GM12872 (cell line): ENCODE data around the gene GJB1.

Experiments
- TF ChIP-seq, protein P1 (sequence below): IDR thresholded peaks from 3 replicates; pipeline ENCODE4 v1.5.1; 2011; ENCODE audit warnings: low read depth, mild to moderate bottlenecking, low read length, moderate library complexity; ENCODE audit not compliant: insufficient read depth

The GJB1 gene

DNA sequence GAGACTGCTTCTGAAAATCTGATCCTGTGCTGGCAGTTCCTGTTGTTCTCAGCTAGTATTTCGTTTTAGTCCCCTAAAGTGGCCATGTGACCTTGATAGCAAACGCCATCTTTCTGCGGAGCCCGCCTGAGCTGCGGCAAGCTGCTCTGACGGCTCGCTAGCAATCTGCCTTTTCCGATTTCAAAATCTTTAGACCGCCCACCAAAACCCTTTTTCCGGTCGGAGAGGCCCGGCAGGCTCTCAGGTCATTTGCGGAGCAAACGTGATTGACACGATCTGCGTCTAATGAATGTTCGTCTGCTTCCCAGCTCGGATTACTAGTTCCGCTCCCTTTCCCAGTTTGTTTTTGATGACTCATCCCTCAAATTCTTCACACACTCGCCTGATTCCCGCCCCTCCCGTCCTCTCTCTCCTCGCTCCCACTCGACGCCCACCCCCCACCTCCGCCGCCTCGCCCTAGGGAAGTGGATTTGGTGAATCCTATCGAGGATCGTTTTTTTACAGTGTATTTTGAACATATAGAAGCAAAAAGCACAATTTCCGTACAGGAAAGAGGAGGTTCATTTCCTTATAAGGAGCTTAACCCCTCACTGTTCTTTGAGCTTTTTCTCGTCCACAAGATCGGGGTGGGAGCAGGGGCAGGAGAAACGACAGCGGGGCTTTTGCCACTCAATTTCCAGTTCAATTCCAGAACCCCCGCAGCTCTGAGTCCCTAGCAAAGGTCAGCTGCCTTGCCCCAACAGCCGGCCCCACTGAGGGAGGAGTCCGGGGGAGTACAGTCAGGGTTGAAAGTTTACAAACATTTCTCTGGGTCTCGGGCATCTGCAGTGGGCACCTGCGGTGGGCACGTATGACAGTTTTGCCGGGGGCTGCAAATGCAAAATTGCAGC is 40.9 kb upstream of the GJB1 start:
- TF ChIP-seq, protein P1, sequence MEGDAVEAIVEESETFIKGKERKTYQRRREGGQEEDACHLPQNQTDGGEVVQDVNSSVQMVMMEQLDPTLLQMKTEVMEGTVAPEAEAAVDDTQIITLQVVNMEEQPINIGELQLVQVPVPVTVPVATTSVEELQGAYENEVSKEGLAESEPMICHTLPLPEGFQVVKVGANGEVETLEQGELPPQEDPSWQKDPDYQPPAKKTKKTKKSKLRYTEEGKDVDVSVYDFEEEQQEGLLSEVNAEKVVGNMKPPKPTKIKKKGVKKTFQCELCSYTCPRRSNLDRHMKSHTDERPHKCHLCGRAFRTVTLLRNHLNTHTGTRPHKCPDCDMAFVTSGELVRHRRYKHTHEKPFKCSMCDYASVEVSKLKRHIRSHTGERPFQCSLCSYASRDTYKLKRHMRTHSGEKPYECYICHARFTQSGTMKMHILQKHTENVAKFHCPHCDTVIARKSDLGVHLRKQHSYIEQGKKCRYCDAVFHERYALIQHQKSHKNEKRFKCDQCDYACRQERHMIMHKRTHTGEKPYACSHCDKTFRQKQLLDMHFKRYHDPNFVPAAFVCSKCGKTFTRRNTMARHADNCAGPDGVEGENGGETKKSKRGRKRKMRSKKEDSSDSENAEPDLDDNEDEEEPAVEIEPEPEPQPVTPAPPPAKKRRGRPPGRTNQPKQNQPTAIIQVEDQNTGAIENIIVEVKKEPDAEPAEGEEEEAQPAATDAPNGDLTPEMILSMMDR, result no peak

DNA sequence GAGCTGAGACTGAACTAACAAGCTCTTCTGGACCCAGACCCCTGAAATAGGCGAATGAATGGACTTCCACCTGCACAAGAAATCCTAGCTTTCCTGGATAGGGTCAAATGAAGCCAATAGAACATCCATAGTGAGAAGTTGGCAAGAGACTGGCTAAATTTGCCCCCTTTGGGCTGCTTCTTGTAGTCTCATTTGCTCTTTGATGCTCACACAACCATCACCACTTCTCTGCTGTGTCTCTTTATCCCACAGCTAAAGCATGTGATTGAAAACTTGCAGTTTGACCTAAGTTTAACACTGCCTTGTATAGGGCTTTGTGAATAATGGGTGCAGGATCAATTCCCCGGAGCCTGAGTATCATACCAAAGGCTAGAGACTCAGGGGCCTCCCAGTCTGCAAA is 40.2 kb upstream of the GJB1 start:
- TF ChIP-seq, protein P1, result no peak

DNA sequence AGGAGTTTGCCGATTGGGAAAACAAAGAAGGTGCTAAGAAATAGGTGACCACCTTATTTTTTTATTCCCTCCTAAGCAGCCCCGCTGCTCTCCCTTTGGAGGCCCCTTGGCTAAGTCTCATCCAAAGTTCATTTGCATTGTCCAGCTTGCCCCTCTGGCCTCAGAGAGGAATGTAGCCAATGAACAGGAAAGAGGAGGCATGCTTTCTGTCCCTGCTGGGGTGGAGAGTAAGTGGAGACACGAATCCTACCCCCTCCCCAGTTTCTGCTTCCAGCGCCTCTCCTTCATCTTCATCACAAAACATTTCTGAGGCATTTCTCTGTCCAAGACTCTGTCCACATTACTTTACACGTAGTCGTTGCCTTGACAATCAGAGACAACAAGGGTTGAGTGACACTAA is 39.7 kb upstream of the GJB1 start:
- TF ChIP-seq, protein P1, result no peak

DNA sequence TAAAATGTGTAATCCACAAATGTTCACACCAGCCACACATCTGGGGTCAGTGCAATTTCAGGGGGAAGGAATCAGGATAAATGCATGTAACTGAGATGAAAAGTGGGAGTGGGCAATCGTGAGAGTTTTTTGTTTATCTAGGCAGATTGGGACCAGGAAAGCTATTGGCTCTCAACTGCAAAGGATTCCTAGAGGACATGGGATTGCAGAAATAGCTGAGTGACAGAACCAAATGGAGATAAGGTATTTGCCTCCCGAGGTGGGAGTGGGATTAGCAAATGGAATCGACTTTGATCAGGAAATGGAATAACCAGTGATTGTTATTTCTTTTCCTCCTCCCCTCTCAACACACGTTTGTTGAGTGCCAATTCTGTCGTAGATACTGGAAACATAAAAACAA is 38.9 kb upstream of the GJB1 start:
- TF ChIP-seq, protein P1, result no peak

DNA sequence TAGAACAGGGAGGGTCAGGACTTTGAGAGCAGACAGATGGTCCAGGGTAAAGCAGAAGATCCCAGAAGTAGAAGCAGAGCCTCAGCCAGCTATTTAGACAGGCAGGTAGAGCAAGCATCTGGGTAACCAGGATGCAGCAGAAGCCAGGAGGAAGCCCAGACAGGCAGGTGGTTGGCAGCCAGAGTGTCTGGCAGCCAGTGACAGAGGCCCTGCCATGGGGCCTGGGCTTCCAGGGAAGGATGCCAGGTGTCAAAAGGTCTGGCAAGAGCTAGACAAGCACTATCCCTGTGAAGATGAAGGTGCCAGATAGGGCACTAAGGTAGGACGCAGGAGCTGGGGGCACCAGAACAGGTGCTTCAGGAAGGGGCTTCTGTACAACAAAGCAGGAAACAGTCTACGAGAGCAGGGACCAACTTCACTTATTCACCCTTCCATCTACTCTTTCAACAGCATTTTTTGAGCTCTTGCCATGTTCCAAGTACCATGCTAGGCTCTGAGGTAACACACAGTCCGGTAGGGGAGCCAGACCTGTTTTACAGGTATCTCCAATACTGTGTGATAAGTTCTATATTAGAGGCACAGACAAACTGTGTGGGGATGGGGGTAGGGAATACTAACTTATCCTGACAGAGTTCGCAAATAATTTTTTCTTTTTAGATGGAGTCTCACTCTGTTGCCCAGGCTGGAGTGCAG is 38.1 kb upstream of the GJB1 start:
- TF ChIP-seq, protein P1, result no peak

DNA sequence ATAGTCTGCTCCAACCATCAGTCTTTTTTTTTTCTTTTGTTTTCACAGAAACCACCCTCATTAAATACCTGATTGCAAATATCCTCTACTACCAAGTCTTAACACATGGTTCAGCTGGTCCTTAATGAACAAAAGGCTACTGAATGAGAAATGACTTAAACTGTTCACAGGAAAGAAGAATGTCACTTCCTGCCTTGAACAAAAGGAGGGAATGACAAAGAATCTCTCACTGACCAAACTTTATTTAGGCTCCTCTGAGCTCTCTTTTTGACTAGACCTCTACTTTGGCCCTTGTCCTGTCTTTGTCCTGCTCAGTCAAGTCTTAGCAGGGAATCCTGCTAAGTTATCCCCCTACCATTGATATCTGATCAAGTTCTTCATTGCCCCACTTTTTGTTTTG is 31.8 kb upstream of the GJB1 start:
- TF ChIP-seq, protein P1, result no peak

DNA sequence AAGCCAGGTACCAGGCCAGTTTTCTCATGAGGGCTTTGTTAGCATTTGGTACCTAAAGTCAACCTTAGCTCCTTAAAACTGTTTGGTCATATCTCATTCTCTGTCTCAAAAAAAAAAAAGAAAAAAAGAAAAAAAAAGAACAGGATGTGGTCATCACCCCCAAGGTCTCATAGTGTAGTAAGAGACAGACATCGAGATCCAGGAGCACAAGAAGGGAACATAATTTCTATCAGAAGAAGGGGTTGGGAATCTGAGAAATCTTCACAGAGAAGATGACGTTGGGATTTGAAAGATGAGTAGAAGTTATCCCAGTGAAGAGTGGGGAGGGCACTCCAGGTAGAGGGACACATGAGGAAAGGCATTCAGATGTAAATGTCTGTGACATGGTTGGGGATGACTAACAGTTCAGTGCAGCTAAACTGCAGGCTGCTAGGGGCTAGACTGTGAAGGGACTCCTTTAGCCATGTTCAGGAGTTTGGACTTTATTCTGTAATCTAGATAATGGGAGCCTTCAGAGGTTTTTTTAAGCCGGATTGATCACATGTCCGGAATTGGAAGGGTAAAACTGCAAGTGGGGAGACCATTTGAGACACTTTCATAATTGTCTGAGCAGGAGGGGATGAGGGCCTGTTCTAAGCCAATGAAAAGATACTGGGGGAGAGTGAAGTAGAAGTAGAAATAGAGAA is 26.9 kb upstream of the GJB1 start:
- TF ChIP-seq, protein P1, result no peak
